Activated CD4-positive, CD25-positive, alpha-beta regulatory T cell treated with anti-CD3 and anti-CD28 coated beads, Interleukin-2, amount 50 U/mL, for 72 hours (primary cell): ENCODE measurements around the gene UNC119B.
A peak's percentile ranks its signal among the peaks of the same experiment; 100 is the strongest.
"Not testable (repeated sequence)": the region's sequence is repeated elsewhere in the genome, so short reads cannot be mapped to it uniquely, and the experiment has no call there.

Source experiments
- DNase-seq: peaks from one replicate; pipeline ENCODE4 v3.0.0; 2021

Gene UNC119B

GRCh38 chr12:120710031-120710804 lies at the start of gene UNC119B:
Gene UNC119B, plus strand, starts transcription at chr12:120710458. Its CDS starts 17 bp downstream, at chr12:120710475.
- DNase-seq, result peak; percentile 78

DNA sequence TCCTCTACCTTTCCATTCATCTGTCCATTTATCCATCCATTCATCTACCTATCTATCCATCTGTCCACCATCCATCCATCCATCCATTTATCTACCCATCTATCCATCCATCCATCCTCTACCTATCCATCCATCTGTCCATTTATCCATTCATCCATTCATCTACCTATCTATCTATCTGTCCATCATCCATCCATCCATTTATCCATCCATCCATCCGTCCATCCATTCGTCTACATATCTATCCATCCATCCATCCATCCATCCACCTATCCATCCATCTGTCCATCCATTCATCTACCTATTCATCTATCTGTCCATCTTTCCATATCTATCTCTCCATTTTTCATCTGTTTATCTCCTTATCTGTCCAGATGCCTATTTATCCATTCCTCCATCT lies 48.8 kb upstream of the UNC119B start:
- no peak for DNase-seq

DNA sequence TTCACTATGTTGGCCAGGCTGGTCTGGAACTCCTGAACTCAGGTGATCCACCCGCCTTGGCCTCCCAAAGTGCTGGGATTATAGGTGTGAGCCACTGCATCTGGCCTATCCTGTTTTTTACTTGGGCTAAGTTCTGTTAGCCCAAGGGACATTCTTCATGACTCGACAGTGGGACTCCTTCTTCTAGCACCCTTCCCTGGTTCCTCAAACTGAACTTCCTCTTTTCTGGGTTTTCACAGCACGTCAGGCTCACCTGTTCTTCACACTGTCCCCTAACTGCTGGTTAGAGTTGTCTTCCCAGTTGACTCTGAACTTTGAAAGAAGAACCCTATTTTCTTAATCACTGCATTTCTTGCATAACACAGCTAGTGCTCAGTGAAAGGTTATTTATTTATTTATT lies 47.4 kb upstream of the UNC119B start:
- DNase-seq, result no peak

DNA sequence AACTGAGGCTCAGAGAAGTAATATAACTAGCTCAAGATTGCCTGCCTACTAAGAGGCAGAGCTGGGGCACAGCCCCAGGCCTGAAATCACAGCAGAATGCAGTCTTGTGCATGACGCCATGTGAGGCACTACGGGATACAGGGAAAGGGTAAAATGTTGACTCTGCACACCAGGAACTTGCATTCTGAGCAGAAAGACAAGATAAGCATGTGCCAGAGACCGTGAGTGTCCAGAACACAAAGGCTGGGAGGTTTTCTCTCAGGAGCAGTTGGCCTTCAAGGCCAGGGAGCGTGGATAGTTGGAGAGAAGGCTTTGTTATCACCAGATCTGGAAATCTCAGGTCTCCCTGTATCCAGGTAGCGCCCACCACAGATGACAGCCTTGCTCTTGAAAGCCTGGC lies 46.5 kb upstream of the UNC119B start:
- no peak for DNase-seq

DNA sequence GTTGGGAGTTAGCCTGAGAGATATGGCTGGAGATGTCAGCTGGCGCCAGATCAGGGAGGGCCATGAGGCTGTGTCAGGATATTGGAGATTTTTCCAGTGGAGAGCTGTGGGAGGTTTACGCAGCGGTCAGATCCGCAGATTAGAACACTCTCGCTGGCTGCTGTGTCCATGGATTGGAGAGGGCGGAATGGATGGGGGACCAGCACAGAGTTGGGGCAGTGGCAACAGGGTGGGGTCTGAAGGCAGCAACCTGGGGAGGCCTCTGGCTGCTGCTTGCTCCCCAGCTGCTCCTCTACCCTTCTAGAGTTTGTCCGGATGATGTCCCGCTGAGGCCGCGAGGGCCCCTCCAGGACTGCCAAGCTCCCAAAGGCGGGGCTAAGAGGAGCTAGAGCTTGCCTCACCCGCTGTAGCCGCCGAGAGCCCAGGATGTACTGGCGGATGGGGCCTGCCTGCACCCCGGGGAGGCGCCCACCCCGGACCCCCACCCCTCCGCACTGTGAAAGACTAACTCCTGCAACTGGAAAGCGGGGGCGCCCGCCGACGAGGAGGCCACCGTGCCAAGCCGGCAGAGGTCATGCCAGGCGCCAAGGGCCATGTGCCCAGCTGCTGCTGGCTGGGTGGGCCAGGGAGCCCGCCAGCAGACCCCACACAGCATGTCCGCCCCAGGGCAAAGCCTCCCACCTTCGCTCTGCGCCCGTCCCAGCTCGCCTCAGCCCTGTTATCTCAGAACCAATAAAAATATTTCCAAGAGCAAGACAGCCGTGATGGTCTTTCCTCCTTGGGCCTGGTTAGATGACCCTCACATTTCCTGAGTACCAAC lies 43.5 kb upstream of the UNC119B start:
- DNase-seq, result no peak

DNA sequence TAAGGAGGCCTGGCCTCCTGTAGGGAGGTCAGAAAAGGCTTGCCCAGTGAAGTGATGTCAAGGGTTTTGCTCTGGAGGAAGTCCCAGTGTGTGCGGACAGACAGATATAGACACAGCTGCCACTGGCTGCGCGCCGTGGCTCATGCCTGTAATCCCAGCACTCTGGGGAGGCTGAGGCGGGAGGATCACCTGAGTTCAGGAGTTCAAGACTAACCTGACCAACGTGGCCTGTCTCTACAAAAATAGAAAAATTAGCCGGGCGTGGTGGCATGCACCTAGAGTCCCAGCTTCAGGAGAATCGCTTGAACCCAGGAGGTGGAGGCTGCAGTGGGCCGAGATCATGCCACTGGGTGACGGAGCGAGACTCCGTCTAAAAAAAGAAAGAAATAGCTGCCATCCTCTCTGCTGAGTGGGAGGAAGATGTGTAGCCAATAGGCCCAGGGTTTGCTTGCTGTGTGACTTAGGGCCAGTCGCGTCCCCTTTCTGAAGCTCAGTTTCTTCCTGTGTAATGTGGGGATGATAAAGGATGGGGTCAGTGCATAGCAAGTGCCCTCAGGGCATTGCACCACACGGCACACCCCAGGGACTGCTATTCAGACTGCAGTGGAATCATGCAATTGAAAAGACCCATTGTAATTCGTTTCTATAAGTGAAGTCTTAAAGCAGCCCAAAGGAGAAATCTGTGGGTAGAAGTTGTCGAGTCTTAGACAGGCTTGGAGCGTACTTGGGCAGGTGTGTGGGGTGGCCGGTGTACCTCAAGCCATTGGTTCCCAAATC lies 42.0 kb upstream of the UNC119B start:
- no peak for DNase-seq

GRCh38 chr12:120668868-120669840 lies 41.1 kb upstream of the UNC119B start:
- no peak for DNase-seq

DNA sequence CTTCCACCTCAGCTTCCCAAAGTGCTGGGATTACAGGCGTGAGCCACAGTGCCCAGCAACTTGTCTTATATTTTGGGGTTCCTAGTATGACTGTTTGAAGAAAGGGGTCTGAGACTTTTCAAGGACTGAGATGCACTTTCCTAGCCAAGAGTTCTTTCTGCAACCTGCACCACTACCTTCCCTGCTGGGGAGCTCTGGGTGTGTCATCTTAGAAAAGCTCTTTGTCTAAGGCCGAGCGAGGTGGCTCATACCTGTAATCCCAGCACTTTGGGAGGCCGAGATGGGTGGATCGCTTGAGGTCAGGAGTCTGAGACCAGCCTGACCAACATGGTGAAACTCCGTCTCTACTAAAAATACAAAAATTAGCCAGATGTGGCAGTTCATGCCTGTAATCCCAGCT lies 40.0 kb upstream of the UNC119B start:
- not testable (repeated sequence) for DNase-seq

- DNase-seq, result no peak
These were observed 39.6 kb upstream of the UNC119B start for GRCh38 chr12:120670667-120671066.

GRCh38 chr12:120674097-120674636 lies 36.1 kb upstream of the UNC119B start:
- DNase-seq, result no peak

DNA sequence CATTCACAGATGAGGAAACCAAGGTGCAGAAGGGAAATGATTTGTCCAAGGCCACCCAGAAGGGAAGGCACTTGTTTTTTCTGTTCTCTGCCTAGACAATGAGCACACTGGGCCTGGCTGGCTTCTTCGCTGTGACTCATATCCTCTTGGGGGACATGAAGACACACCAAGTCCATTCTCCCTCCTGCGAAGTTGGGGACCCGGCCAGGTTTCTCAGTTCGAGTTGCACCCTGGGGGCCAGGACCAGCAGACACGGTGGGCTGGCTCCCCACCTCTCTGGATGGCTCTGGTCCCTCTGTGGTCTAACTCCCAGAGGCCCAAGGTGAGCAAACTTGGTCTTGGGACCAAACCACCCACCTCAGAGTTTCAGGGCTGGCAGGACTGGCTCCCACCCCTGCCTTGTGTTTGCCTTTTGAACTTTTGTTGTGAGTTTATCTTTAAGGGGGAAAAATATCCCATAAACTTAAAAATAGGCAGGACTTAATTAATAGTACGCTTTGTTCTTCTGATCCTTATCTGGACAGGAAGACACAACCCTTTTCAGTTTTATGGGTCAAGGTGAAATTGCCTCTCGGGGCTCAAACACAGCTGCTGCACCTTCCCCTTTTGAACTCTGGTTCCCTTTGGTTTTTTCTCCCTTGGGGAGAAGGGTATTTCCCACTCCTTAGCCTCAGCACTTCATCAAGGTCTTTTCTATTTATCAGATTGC lies 32.3 kb upstream of the UNC119B start:
- DNase-seq, result no peak

DNA sequence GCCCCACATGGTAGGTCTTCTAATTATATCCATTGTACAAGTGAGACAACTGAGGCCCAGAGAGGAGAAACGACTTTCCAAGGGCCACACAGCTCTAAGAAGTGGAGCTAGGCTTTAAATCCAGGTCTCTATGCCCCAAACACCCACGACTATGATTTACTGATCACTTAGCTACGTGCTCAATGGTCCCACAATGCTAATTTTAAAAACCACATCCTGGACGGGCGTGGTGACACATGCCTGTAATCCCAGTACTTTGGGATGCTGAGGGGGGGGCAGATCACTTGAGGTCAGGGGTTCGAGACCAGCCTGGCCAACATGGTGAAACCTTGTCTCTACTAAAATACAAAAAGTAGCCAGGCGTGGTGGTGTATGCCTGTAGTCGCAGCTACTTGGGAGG lies 31.7 kb upstream of the UNC119B start:
- no peak for DNase-seq

- no peak for DNase-seq
These were observed 30.0 kb upstream of the UNC119B start for GRCh38 chr12:120680165-120680738.

GRCh38 chr12:120684523-120684932 lies 25.7 kb upstream of the UNC119B start:
- DNase-seq, result no peak

DNA sequence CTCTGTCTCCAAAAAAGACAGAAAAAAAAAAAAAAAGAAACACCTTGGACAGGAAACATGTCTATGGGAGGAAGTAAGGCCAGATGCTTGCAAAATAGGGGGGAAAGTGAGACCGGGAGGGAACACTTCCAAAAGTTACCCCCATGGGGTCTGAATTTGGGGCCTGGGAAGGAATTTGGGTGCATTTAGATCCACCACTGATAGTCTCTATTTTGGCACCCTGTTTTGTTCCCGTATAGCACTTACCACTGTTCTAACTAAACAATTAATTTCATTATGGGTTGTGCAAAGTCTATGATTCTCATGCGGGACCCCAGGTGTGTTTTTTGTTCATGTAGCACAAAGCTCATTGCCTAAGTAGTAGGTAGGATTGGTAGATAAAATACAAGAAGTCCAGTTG lies 24.7 kb upstream of the UNC119B start:
- no peak for DNase-seq

DNA sequence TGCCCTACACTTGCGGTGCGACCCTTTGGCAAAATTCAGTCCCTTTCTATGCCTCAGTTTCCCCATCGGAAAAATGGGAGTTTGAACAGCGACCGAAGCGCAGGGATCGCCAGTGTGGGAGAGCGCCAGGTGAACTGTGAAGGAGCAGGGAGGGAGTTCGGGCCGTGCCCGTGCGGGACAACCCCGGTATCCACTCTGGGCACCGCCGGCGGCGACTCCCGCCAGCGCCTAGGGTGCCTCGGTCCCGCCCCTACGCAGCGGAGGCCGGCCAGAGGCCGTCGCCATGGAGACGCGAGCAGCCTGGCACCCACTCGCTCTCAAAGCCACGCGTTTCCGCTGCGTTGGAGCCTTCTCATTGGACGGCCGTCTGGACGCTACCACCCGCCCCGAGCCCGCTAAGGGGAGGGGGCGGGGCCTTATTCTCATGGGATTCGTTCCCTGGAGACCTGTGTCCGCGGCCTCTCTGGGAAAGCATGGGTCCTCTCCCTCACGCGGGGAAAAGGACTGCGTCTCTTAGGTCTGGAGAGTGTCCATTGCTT lies 24.0 kb upstream of the UNC119B start:
- DNase-seq, result peak; percentile 95

DNA sequence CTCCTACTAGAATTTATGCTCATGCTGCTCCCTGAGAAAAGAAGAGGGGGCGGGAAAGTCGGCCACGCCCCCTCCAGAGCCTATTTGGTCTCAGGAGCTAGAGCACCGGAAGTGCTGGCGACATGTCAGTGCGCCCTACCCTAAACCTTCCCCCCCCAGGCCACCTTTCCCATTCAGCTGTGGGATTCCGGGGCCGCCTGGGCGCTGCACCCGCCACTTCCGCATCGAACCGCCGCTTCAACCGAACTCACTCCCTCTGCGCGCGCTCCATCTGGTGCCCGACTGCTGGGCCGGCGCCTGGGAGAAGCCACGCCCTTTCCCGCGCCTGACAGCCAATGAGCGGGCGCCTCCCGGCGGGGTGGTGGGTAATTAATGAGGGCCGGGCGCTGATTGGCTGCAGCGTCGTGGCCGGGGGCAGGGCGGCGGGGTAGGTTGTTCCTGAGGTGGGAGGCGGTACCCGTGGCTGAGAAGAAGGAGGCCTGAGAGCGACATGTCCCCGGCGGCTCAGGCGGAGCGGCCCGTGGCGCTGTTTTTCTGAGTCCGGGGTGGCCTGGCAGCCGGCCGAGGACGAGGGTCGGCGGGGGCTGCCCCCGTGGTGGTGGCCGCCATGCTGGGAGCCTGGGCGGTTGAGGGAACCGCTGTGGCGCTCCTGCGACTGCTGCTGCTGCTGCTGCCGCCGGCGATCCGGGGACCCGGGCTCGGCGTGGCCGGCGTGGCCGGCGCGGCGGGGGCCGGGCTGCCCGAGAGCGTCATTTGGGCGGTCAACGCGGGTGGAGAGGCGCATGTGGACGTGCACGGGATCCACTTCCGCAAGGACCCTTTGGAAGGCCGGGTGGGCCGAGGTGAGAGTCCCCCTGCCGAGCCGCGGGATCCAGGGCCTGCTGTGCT lies 23.3 kb upstream of the UNC119B start, which contains the start of gene MLEC:
Gene MLEC, plus strand, starts transcription at position 460 of the 888 bp plus-strand sequence. Its CDS starts 148 bp downstream, at position 608.
- DNase-seq, result peak; percentile 99

GRCh38 chr12:120687578-120688289 lies 22.5 kb upstream of the UNC119B start:
- peak; percentile 33 for DNase-seq
